Germinal center (tissue), 1 donor: ENCODE results near the gene MKS1.

ENCODE experiments used
- DNase-seq: peaks from one replicate; pipeline ENCODE4 v3.0.0; 2012; ENCODE audit warnings: mixed read lengths, low spot score

The MKS1 gene

GRCh38 chr17:58219007-58219788 is at the start of gene MKS1:
Gene MKS1 (minus strand): TSS chr17:58219255. CDS start chr17:58219230, 25 bp downstream.
- DNase-seq, result peak; percentile 98

GRCh38 chr17:58268326-58268725 is 49.3 kb upstream of the MKS1 start:
- DNase-seq, result no peak

GRCh38 chr17:58267347-58268324 is 48.6 kb upstream of the MKS1 start:
- DNase-seq, result no peak

GRCh38 chr17:58265902-58266875 is 47.1 kb upstream of the MKS1 start:
- no peak for DNase-seq

GRCh38 chr17:58265271-58265670 is 46.2 kb upstream of the MKS1 start:
- no peak for DNase-seq

GRCh38 chr17:58264407-58265103 is 45.5 kb upstream of the MKS1 start:
- no peak for DNase-seq

GRCh38 chr17:58263773-58264172 is 44.7 kb upstream of the MKS1 start:
- DNase-seq, result no peak

GRCh38 chr17:58262149-58262548 is 43.1 kb upstream of the MKS1 start:
- no peak for DNase-seq

GRCh38 chr17:58254803-58255202 is 35.7 kb upstream of the MKS1 start:
- no peak for DNase-seq

GRCh38 chr17:58253082-58253481 is 34.0 kb upstream of the MKS1 start:
- DNase-seq, result no peak

GRCh38 chr17:58252141-58252540 is 33.1 kb upstream of the MKS1 start:
- DNase-seq, result no peak

- no peak for DNase-seq
These were observed 31.4 kb upstream of the MKS1 start for GRCh38 chr17:58250344-58251011.

- DNase-seq, result peak; percentile 91
These were observed 30.4 kb upstream of the MKS1 start for GRCh38 chr17:58249270-58250133.

- no peak for DNase-seq
These were observed 29.9 kb upstream of the MKS1 start for GRCh38 chr17:58248955-58249269.

GRCh38 chr17:58247511-58248363 is 28.7 kb upstream of the MKS1 start:
- no peak for DNase-seq

GRCh38 chr17:58246781-58247180 is 27.7 kb upstream of the MKS1 start:
- DNase-seq, result no peak

- DNase-seq, result no peak
These were observed 27.2 kb upstream of the MKS1 start for GRCh38 chr17:58246104-58246740.

- DNase-seq, result no peak
These were observed 26.5 kb upstream of the MKS1 start for GRCh38 chr17:58245428-58246103.
